ENCODE results near the gene MRPL55.
"Not testable (repeated sequence)": the region's sequence is repeated elsewhere in the genome, so short reads cannot be mapped to it uniquely, and the experiment has no call there.

GRCh38 chr1:228111315-228111714, 2.2 kb upstream of the MRPL55 start:
- TF ChIP-seq, protein P1, sequence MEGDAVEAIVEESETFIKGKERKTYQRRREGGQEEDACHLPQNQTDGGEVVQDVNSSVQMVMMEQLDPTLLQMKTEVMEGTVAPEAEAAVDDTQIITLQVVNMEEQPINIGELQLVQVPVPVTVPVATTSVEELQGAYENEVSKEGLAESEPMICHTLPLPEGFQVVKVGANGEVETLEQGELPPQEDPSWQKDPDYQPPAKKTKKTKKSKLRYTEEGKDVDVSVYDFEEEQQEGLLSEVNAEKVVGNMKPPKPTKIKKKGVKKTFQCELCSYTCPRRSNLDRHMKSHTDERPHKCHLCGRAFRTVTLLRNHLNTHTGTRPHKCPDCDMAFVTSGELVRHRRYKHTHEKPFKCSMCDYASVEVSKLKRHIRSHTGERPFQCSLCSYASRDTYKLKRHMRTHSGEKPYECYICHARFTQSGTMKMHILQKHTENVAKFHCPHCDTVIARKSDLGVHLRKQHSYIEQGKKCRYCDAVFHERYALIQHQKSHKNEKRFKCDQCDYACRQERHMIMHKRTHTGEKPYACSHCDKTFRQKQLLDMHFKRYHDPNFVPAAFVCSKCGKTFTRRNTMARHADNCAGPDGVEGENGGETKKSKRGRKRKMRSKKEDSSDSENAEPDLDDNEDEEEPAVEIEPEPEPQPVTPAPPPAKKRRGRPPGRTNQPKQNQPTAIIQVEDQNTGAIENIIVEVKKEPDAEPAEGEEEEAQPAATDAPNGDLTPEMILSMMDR (IDR thresholded peaks at IDR 0.05; ENCODE audit: low read length), result not testable (repeated sequence)
- TF ChIP-seq EZH2 (optimal IDR thresholded peaks at IDR 0.05; ENCODE audit: low read depth, low read length); EZH2phosphoT487 (IDR thresholded peaks at IDR 0.05; ENCODE audit: low read length): not testable (repeated sequence)
